NCI-H82 treated with DMSO at 0.1 percent for 48 hours (cell line): ENCODE data around the gene SLC25A31.

ENCODE experiments used
- DNase-seq: peaks from one replicate; lab custom pipeline; 2025; ENCODE audit not compliant: unreplicated experiment; lab: John Stamatoyannopoulos, UW

SLC25A31 gene

GRCh38 chr4:127776620-127777019 is 46.4 kb downstream of the SLC25A31 start:
- DNase-seq, result no peak

- DNase-seq, result no peak
These were observed 47.3 kb downstream of the SLC25A31 start for GRCh38 chr4:127777487-127777886.

- no peak for DNase-seq
These were observed 47.9 kb downstream of the SLC25A31 start for GRCh38 chr4:127778102-127778501.

GRCh38 chr4:127780598-127780997 is 50.4 kb downstream of the SLC25A31 start:
- no peak for DNase-seq

- DNase-seq, result no peak
These were observed 51.3 kb downstream of the SLC25A31 start for GRCh38 chr4:127781300-127782024.

GRCh38 chr4:127782025-127782274 is 51.8 kb downstream of the SLC25A31 start:
- no peak for DNase-seq

- DNase-seq, result peak; percentile 48
These were observed 52.2 kb downstream of the SLC25A31 start, which contains the start of gene HSPA4L for GRCh38 chr4:127782275-127783025. Gene HSPA4L (plus strand): TSS chr4:127782322. CDS start chr4:127782551, 229 bp downstream.

GRCh38 chr4:127783026-127783769 is 53.0 kb downstream of the SLC25A31 start:
- DNase-seq, result peak; percentile 23

- DNase-seq, result no peak
These were observed 54.0 kb downstream of the SLC25A31 start for GRCh38 chr4:127783955-127784770.

GRCh38 chr4:127788517-127788916 is 58.3 kb downstream of the SLC25A31 start:
- DNase-seq, result no peak

- no peak for DNase-seq
These were observed 61.2 kb downstream of the SLC25A31 start for GRCh38 chr4:127791391-127791790.

GRCh38 chr4:127793528-127793927 is 63.3 kb downstream of the SLC25A31 start:
- DNase-seq, result no peak

GRCh38 chr4:127799711-127800110 is 69.5 kb downstream of the SLC25A31 start:
- DNase-seq, result no peak

GRCh38 chr4:127809173-127809800 is 79.1 kb downstream of the SLC25A31 start:
- DNase-seq, result no peak

- DNase-seq, result no peak
These were observed 80.4 kb downstream of the SLC25A31 start for GRCh38 chr4:127810551-127810950.

GRCh38 chr4:127822430-127822829 is 92.2 kb downstream of the SLC25A31 start:
- no peak for DNase-seq
